Mesangial cell (primary cell): Measurements from ENCODE around the gene MUS81. TPM values are rescaled to one million over a fixed set of nuclear protein-coding genes. Genes with fewer than 3 reads are reported as not detected.

Experiments
- total RNA-seq: library from RNA; depleted of rRNA; stranded (reverse); fragments of >200 nt; gene quantifications from 2 replicates; pipeline ENCODE4 v1.2.3, GENCODE V29; 2015

MUS81 gene
- total RNA-seq: 52.4 and 57.2 TPM in 2 replicates

DNA sequence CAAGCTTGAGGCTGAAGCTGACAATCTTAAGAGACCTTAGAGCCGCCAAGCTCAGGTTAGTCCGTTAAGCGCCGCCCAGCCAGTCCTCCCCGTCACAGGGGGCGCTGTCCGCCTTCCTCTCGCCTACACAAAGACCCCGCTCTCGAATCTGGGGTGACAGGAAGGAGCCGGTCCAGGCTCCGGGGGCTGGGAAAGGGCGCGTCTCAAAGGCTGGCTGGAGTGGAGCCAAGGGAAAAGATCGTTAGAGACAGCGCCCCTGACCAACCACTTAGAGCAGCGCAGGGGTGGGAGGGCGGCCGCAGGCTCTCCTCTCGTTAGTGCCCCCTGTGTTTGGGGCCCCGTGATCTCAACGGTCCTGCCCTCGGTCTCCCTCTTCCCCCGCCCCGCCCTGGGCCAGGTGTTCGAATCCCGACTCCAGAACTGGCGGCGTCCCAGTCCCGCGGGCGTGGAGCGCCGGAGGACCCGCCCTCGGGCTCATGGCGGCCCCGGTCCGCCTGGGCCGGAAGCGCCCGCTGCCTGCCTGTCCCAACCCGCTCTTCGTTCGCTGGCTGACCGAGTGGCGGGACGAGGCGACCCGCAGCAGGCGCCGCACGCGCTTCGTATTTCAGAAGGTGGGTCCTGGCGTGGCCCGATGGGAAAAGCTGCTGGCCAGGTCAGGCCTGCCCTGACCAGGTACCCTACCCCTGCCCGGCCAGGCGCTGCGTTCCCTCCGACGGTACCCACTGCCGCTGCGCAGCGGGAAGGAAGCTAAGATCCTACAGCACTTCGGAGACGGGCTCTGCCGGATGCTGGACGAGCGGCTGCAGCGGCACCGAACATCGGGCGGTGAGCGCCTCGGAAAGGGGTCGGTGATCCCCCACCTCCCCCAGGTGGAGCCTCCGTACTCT lies at the start of gene MUS81:
TSS of gene MUS81 (plus strand) at position 156 of the 887 bp plus-strand sequence. CDS start at position 477, 321 bp downstream.

GRCh38 chr11:65833297-65834030 lies 26.8 kb upstream of the MUS81 start, which contains the start of gene SNX32:
TSS of gene SNX32 (plus strand) at chr11:65833963. CDS start at chr11:65834066, 103 bp downstream.

DNA sequence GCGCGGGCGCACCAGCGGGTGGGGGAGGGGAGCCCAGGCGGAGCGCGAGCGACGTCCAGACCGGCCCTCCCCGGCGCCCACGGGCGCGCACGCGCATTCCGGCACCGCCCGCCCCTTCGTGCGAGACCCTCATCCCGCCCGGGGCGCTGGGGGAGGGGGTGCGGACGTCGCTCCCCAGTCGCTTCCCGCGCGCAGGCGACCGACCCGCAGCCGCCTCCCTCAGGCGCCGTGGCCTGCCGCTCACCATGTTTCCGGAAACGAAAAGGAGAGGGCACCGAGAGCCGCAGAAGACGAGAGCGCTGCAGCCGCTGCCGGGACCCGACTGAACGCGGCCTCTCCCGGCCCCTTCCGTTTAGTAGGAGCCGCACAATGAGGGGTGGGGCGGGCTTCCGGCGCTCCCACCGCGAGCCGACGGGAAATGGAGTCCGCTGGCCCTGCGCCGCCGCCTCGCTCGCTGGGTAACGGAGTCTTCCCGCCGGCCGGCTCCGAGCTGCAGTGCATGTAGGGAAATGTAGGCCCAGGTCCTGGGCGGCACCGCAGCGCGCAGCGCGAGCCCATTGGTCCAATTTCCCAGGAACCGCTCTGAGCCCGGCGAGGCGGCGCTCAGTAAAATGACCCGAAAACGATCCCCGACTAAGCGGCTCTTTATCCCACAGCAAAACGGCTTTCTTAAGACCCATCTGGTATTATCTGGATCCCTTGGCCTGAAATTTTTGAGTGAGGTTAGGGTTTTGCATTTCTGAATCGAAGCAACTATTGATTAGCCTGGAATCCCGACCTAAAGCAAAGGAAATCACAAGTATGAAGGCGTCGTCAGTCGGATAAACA lies 2.2 kb upstream of the MUS81 start, which contains the start of gene CFL1:
TSS of gene CFL1 (minus strand) at position 328 of the 828 bp plus-strand sequence. CDS start at position 247, 81 bp downstream.

GRCh38 chr11:65872586-65873317 lies 12.5 kb downstream of the MUS81 start, which contains the start of gene EFEMP2:
TSS of gene EFEMP2 (minus strand) at chr11:65872800. CDS start at chr11:65872354, 446 bp downstream.

DNA sequence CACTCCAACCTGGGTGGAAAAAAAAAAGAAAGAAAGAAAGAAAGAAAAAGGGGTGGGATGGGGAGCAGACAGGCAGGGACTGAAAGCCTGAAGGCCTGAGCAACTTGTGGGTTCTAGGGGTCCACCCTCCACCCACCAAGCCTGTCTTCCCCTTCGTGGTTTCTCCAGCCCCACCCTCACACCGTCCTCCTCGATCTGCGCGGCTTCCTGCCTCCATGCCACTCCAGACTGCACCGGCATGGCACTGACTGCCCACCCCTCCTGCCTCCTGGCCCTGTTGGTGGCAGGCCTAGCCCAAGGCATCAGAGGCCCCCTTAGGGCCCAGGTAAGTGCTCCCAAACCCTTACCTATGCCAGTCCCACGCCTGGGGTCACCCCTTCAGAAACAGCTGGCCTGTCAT lies 19.4 kb downstream of the MUS81 start, which contains the start of gene CTSW:
TSS of gene CTSW (plus strand) at position 221 of the 400 bp plus-strand sequence. CDS start at position 239, 18 bp downstream.

DNA sequence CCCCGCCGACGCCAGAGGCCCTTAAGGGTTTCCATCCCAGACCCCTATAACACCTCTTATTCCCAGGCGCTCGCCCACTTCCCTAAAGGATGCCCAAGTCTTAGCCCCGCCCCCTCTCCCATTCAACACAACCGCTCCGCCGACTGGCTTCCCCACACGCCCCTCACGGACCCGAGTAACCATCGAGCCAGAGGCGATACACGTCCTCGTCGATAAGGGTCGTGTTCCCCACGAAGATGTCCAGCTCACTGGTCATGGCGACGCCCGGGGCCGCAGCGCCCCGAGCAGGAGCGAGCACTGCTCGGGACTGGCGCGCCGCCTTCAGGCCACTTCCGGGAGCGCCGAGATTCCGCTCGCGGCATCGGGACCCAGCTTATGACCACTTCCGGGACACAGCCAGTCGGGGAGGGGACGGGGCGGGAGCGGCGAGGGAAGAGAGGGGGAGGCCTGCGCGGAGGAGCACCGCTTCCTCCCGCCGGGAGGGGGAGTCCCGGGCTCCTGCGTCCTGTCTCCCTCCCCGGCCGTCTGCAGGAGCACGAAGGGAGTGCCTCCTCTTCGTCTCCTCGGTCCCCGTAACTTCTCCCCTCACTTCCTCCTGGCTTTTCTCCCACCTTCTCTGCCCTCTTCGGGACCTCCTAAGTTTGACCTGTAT lies 28.1 kb downstream of the MUS81 start, which contains the start of gene FIBP:
TSS of gene FIBP (minus strand) at position 309 of the 652 bp plus-strand sequence. CDS start at position 256, 53 bp downstream.

DNA sequence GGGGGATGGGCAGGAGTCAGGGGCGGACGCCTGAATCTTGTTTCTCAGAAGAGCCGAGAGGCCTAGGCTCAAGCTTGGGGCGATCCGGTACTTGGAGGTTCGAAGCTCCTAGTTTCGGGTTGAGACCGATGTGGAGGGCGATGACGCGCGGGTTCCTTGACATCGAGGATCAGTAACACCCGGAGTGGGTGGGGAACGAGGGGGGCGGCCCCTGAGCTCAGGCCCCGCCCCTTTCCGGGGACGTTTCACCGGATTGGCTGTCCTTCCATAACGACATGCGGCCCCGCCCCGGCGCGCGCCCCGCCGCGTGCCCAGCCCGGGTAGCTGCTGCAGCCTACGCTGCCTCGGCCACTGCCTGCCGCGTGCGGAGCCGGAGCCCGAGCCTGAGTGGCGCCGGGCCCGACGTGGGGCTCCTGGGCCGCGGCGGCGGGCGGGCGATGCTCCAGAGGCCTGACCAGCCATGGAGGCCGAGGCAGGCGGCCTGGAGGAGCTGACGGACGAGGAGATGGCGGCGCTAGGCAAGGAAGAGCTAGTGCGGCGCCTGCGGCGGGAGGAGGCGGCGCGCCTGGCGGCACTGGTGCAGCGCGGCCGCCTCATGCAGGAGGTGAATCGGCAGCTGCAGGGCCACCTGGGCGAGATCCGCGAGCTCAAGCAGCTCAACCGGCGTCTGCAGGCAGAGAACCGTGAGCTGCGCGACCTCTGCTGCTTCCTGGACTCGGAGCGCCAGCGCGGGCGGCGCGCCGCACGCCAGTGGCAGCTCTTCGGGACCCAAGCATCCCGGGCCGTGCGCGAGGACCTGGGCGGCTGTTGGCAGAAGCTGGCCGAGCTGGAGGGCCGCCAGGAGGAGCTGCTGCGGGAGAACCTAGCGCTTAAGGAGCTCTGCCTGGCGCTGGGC lies 30.3 kb downstream of the MUS81 start, which contains the start of gene CCDC85B:
TSS of gene CCDC85B (plus strand) at position 350 of the 895 bp plus-strand sequence. CDS start at position 461, 111 bp downstream.

GRCh38 chr11:65900125-65900898 lies 40.1 kb downstream of the MUS81 start, which contains the start of gene FOSL1:
TSS of gene FOSL1 (minus strand) at chr11:65900388. CDS start at chr11:65900339, 49 bp downstream.

Other genes with a start within 250 kb of the MUS81 start
- 52.6 and 58.7 TPM in 2 replicates for gene MAP3K11, start 246.2 kb upstream of the MUS81 start, total RNA-seq
- gene PCNX3, start 244.7 kb upstream of the MUS81 start, total RNA-seq: 62.6 and 74.9 TPM in 2 replicates
- gene SIPA1, start 222.3 kb upstream of the MUS81 start, total RNA-seq: 48.2 and 73.5 TPM in 2 replicates
- gene RELA, start 197.5 kb upstream of the MUS81 start, total RNA-seq: 57.8 and 74.3 TPM in 2 replicates
- 46.8 and 47.7 TPM in 2 replicates for gene KAT5, start 148.2 kb upstream of the MUS81 start, total RNA-seq
- gene RNASEH2C, start 139.6 kb upstream of the MUS81 start, total RNA-seq: 20.2 and 48.9 TPM in 2 replicates
- 12.5 and 13.9 TPM in 2 replicates for gene AP5B1, start 79.5 kb upstream of the MUS81 start, total RNA-seq
- 0.51 TPM in 1 of 2 replicates, not detected in the other for gene OVOL1, start 73.4 kb upstream of the MUS81 start, total RNA-seq
- 0.89 TPM in 1 of 2 replicates, not detected in the other for gene SNX32, start 26.5 kb upstream of the MUS81 start, total RNA-seq
- gene CFL1, start 2.3 kb upstream of the MUS81 start, total RNA-seq: 1,341 and 2,316 TPM in 2 replicates
- gene EFEMP2, start 12.4 kb downstream of the MUS81 start, total RNA-seq: 77.6 and 161 TPM in 2 replicates
- gene CTSW, start 19.4 kb downstream of the MUS81 start, total RNA-seq: 0.81 TPM in 1 of 2 replicates, not detected in the other
- gene FIBP, start 28.0 kb downstream of the MUS81 start, total RNA-seq: 176 and 229 TPM in 2 replicates
- 55.9 and 59.3 TPM in 2 replicates for gene CCDC85B, start 30.2 kb downstream of the MUS81 start, total RNA-seq
- 19.8 and 147 TPM in 2 replicates for gene FOSL1, start 40.0 kb downstream of the MUS81 start, total RNA-seq
- 25.6 and 28.8 TPM in 2 replicates for gene C11orf68, start 58.6 kb downstream of the MUS81 start, total RNA-seq
- 104 and 182 TPM in 2 replicates for gene DRAP1, start 59.0 kb downstream of the MUS81 start, total RNA-seq
- not detected in 2 replicates for gene TSGA10IP, start 85.0 kb downstream of the MUS81 start, total RNA-seq
- 48.7 and 51.8 TPM in 2 replicates for gene SART1, start 101.3 kb downstream of the MUS81 start, total RNA-seq
- gene EIF1AD, start 141.7 kb downstream of the MUS81 start, total RNA-seq: 28.1 and 34.7 TPM in 2 replicates
- 70.9 and 118 TPM in 2 replicates for gene BANF1, start 142.1 kb downstream of the MUS81 start, total RNA-seq
- 2.4 and 18.0 TPM in 2 replicates for gene CST6, start 151.6 kb downstream of the MUS81 start, total RNA-seq
- 0.33 and 1.0 TPM in 2 replicates for gene CATSPER1, start 166.0 kb downstream of the MUS81 start, total RNA-seq
- gene GAL3ST3, start 188.7 kb downstream of the MUS81 start, total RNA-seq: 2.1 and 45.1 TPM in 2 replicates
- 160 and 223 TPM in 2 replicates for gene SF3B2, start 191.9 kb downstream of the MUS81 start, total RNA-seq
- gene PACS1, start 209.8 kb downstream of the MUS81 start, total RNA-seq: 50.5 and 67.8 TPM in 2 replicates